Neural crest cell (in vitro differentiated cells): ENCODE results near the gene SH3BP5L. TPM values are rescaled to one million over a fixed set of nuclear protein-coding genes. Genes with fewer than 3 reads are reported as not detected.

Source experiments
- DNase-seq: peaks from one replicate; pipeline ENCODE4 v3.0.0; 2021; ENCODE audit warnings: low read depth, mixed read lengths, low spot score
- H3K27ac Mint-ChIP-seq: one replicate; pipeline ENCODE4 v1.8.0; 2021; ENCODE audit warnings: mild to moderate bottlenecking, mixed read lengths; ENCODE audit not compliant: unreplicated experiment
- H3K27me3 Mint-ChIP-seq: 2 replicates; pipeline ENCODE4 v1.8.0; 2021; ENCODE audit warnings: low read depth, mild to moderate bottlenecking, mixed read lengths
- H3K36me3 Mint-ChIP-seq: 2 replicates; pipeline ENCODE4 v1.8.0; 2021; ENCODE audit warnings: low read depth, mild to moderate bottlenecking, mixed read lengths
- H3K4me1 Mint-ChIP-seq: 2 replicates; pipeline ENCODE4 v1.8.0; 2021; ENCODE audit warnings: mixed read lengths
- H3K4me3 Mint-ChIP-seq: one replicate; pipeline ENCODE4 v1.8.0; 2021; ENCODE audit warnings: mild to moderate bottlenecking, mixed read lengths
- H3K9me3 Mint-ChIP-seq: 2 replicates; pipeline ENCODE4 v1.8.0; 2021; ENCODE audit warnings: mixed read lengths
- CTCF ChIP-seq: fragments of 200-600 bp; sonication (generic); conservative IDR thresholded peaks from 2 replicates; pipeline ENCODE4 v1.5.0; 2021; ENCODE audit warnings: antibody characterized with exemption, mild to moderate bottlenecking
- total RNA-seq: library from RNA; stranded (reverse); gene quantifications from 2 replicates; pipeline ENCODE4 v1.2.1, GENCODE V29; 2021

The SH3BP5L gene
- total RNA-seq, 1 donor from 2014 or later = 28.9 TPM

DNA sequence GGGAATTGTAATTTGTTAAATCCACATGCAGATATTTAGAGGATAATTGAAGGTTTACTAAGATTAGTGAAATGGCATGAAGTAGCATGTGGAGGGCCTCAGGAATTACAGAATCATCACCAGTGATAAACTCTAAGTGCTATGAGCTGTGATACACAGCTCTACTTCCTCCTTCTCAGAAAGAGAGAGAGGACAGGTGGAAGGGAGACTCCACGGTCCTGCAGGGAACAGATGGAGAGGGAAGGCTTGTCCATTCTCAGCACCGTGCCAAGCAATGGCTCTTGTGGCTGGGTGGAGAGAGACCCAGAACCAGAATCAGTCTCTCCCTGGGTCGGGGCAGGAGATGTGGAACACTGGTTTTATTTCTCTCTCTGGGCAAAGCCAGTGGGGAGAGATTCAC is 42.3 kb downstream of the SH3BP5L start:
- Mint-ChIP-seq H3K36me3 (no peaks in the 10 kb centered on the region), H3K9me3 (peaks cover 19% of the 10 kb centered on the region), H3K4me1 (no peaks in the 10 kb centered on the region), H3K4me3 (no peak overlapping the region), H3K27me3 (no peaks in the 10 kb centered on the region), H3K27ac (no peak overlapping the region)
- DNase-seq = no peak
- no peak for TF ChIP-seq CTCF

- Mint-ChIP-seq H3K27me3 (no peaks in the 10 kb centered on the region), H3K9me3 (peaks cover 16% of the 10 kb centered on the region), H3K27ac (no peak overlapping the region), H3K4me1 (no peaks in the 10 kb centered on the region), H3K4me3 (no peak overlapping the region), H3K36me3 (peaks cover 3% of the 10 kb centered on the region)
- no peak for DNase-seq
- TF ChIP-seq CTCF = no peak
These were observed 43.1 kb downstream of the SH3BP5L start for GRCh38 chr1:248782416-248783141.

DNA sequence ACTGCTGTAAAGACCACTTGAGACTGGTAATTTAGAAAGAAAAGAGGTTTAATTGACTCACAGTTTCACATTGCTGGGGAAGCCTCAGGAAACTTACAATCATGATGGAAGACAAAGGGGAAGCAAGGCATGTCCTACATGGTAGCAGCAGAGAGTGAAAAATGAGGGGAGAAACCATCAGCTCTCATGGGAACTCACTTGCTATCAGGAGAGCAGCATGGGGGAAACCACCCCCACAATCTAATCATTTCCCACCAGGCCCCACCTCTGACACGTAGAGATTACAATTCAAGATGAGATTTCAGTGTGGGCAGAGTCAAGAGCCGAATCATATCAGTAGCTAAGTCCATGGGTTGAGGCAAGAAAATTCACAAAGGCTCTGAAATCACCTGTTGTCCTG is 46.4 kb downstream of the SH3BP5L start:
- TF ChIP-seq CTCF = no peak
- peaks cover 3% of the 10 kb centered on the region for H3K36me3 Mint-ChIP-seq

DNA sequence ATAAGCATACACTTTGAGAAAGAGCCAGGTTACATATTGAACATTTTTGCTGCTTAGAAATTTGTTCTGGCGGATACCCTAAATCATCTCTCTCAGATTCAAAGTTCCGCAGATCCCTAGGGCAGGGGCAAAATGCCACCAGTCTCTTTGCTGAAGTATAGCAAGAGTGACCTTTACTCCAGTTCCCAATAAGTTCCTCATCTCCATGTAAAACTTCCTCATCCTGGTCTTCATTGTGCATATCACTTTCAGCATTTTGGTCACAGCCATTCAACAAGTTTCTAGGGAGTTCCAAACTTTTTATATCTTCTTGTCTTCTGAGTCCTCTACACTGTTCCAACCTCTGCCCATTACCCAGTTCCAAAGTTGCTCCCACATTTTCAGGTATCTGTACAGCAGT is 46.8 kb downstream of the SH3BP5L start:
- no peak for DNase-seq
- TF ChIP-seq CTCF = no peak
- Mint-ChIP-seq H3K36me3 (peaks cover 3% of the 10 kb centered on the region), H3K4me1 (no peaks in the 10 kb centered on the region), H3K27me3 (no peaks in the 10 kb centered on the region), H3K9me3 (peaks cover 20% of the 10 kb centered on the region), H3K4me3 (no peak overlapping the region), H3K27ac (no peak overlapping the region)

More for the DNA sequence above, 46.4 kb downstream of the SH3BP5L start:
- Mint-ChIP-seq H3K27me3 (no peaks in the 10 kb centered on the region), H3K4me1 (no peaks in the 10 kb centered on the region), H3K9me3 (peaks cover 20% of the 10 kb centered on the region), H3K27ac (no peak overlapping the region), H3K4me3 (no peak overlapping the region)
- no peak for DNase-seq

DNA sequence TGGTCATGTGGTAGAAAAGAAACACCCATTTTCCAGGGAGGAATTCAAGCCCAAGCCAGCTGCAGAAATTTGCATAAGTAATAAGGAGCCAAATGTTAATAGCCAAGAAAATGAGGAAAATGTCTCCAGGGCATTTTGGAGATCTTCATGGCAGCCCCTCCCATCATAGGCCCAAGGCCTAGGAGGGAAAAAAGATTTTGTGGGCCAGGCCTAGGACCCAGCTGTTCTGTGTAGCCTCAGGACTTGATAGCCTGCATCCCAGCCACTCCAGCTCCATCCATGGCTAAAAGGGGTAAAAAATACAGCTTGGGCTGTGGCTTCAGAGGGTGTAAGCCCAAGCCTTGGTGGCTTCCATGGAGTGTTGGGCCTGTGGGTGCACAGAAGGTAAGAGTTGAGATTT is 48.7 kb downstream of the SH3BP5L start:
- Mint-ChIP-seq H3K27ac (no peak overlapping the region), H3K4me3 (no peak overlapping the region), H3K36me3 (peaks cover 3% of the 10 kb centered on the region), H3K4me1 (no peaks in the 10 kb centered on the region), H3K27me3 (no peaks in the 10 kb centered on the region), H3K9me3 (peaks cover 19% of the 10 kb centered on the region)
- no peak for DNase-seq
- no peak for TF ChIP-seq CTCF
